ENCODE measurements around the gene DRGX.

DNA sequence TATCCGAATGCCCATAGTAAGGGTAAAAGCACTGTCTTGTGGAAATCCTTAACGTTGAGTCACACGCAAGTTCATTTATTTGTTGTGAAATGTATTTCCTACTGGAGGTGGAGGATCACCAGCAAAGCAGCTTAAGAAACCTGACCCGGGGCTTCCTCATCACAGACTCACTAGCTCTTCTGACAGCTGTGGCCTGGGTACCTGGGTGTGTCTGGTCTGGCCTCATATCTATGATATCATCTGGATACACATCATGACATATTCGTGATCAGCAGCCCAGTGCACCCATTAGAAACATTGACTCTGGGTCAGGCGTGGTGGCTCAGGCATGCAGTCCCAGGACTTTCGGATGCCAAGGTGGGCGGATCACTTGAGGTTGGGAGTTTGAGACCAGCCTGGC lies 8.8 kb downstream of the DRGX start:
- no peak for TF ChIP-seq POLR2A (IDR thresholded peaks at IDR 0.05; ENCODE audit: low read depth, low read length)
- TF ChIP-seq, protein P1, sequence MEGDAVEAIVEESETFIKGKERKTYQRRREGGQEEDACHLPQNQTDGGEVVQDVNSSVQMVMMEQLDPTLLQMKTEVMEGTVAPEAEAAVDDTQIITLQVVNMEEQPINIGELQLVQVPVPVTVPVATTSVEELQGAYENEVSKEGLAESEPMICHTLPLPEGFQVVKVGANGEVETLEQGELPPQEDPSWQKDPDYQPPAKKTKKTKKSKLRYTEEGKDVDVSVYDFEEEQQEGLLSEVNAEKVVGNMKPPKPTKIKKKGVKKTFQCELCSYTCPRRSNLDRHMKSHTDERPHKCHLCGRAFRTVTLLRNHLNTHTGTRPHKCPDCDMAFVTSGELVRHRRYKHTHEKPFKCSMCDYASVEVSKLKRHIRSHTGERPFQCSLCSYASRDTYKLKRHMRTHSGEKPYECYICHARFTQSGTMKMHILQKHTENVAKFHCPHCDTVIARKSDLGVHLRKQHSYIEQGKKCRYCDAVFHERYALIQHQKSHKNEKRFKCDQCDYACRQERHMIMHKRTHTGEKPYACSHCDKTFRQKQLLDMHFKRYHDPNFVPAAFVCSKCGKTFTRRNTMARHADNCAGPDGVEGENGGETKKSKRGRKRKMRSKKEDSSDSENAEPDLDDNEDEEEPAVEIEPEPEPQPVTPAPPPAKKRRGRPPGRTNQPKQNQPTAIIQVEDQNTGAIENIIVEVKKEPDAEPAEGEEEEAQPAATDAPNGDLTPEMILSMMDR (IDR thresholded peaks at IDR 0.05; ENCODE audit: extremely low read depth in 1 of 2, insufficient read depth in 1 of 2, low read depth in 1 of 2, low read length in 2 of 2): no peak
- TF ChIP-seq POLR2AphosphoS5 (IDR thresholded peaks at IDR 0.05; ENCODE audit: insufficient read depth, low read depth, low read length): no peak
- TF ChIP-seq EZH2 (IDR thresholded peaks at IDR 0.05; ENCODE audit: borderline replicate concordance, low read depth, low read length, severe bottlenecking): no peak

Data from endothelial cell of umbilical vein (primary cell).